NCI-H1048 (cell line): ENCODE results near the gene RFESD.
"Not testable (repeated sequence)": the region's sequence is repeated elsewhere in the genome, so short reads cannot be mapped to it uniquely, and the experiment has no call there.

Experiments used
- DNase-seq: peaks from one replicate; lab custom pipeline; 2025; lab: John Stamatoyannopoulos, UW

The RFESD gene

DNA sequence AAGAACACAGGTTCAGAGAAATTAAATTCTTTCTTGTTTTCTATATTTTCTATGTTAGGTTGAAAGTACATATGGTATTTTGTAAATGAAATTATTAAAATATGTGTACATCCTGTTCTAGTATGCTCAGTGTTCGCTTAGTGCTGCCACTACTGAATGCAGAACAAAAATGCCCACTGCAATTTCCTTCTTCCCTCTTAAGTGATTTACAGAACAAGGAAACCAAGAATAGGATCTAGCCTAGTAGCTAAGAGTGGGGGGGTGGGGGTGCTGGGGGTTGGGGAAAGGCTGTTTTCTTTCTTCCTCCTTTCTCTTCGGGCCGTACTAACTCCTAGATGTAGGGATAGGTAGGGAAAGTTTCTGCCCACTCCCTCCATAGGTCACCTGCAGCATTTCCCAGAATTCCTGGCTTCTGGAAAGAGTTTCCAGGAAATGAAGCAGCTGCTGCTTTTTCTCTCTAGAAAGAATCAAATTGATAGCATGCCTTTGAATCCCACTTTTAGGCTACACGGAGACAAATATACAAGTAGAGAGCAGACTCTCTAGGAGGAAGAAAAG, 20.6 kb downstream of the RFESD start:
- DNase-seq, result no peak

DNA sequence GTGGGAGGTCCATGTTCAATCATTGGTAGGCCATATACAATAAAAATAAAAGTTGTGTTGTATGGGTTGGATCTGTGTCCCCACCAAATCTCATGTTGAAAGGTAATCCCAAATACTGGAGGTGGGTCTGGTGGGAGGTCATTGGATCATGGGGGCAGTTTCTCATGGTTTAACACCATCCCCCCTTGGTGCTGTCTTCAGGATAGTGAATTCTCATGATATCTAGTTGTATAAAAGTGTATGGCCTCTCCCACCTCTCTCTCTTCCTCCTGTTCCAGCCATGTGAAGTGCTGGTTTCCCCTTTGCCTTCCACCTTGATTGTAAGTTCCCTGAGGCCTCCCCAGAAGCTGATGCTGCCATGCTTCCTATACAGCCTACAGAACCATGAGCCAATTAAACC, 21.1 kb downstream of the RFESD start:
- DNase-seq, result no peak

DNA sequence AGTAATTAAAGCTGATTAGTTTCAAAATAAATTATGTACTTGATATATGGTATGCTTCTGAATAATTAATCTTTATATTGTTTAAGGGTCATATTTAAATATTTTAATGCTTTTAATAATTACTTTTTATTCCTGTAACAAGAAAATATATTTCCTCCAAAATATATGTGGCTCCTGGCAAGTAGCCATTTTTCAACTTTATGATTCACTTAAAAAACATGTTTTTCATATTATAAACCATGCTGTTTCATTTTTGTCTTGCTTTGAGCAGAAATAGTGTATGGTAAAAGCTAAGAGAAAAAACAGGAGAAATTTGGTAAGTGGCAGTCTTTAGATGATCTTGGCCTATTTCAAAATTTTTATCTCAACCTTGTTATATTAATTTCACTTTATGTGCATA, 21.6 kb downstream of the RFESD start:
- DNase-seq, result no peak

DNA sequence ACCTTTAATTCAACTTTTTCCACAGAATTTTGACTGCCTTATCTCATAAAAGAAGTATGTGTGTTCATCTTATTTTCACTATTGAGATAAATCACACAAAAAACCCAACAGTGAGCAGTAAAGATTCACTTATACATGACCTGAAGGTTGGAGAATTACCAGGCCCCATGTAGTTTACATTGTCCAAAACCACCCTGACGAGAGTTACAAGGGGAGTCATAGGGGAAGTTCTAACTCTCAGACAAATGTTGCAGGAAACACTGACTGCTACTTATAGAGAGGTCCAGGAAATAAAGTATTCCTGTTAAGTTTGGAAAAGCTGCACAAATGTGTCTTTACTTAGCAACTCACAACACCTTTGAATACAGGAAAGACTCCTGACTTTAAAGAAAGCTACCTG, 22.2 kb downstream of the RFESD start:
- DNase-seq, result no peak

DNA sequence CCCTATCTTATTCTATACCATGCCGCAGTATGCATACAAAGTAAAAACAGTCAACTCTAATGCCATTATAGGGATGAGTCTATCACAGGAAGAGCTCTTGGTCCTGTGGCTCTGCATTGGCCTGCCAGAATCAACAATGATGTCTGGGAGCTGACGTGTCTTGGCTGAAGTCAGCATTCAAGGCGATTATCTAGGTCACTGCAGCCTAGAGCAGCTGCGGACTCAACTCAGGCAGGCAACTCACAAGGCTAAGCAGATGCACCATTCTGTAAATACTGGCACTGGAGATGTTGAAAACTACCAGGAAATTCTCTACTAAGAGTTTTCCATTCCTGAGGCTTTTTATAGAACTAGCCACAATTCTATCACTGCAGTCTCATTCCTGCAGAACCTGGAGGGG, 23.0 kb downstream of the RFESD start:
- no peak for DNase-seq

DNA sequence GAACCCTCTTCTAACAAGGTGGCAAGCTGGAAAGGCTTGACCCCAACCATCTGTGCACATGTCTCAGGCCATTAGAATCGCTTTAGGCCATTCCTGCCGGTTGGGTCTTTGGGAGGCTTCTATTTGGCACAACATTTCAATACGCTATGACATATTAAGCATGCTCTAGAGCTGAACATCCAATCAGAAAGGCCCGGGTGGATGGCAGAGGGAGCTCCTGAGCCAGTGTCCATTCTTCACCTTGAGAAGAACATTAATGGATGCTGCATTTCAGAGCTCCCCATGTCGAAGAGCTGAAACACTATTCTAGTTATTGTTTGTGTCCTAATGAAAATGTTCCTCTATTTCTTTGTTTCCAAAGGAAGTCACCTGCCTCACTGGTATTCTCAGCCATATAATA, 23.4 kb downstream of the RFESD start:
- no peak for DNase-seq

DNA sequence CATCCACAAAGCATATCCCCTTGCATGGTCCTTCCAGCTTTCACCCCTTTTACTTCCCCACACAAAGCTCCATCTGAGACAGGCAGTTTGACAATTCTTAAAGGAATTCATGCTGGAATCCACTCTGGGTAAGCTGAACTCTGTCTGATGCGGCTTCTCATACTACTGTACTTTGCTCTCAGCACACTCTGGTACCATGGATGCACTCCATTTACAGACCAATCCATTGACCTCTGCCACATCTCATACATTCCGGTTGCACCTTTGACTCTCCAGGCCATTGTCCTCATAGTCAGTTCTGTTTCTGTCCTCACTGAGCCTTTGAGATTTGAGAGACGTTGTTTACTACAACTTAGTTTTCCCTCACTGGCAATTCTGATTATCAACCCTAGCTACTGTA, 24.0 kb downstream of the RFESD start:
- no peak for DNase-seq

DNA sequence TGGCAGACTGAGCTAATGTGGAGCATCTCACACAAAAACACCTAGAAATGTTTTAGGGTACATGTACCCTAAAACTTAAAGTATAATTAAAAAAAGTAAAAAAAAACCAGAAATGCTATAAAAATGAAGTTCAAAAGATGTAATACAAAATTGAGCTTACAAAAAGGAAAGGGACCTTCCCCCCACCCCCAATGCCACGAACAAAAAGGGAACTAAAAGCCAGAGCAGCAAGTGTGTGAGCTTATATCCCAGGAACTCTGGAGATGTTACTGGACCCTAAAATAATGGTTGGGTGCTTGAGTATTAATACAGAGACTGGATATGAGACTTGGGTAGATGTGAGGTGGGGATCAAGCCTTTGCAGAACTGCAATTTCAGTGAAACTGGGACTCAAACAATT, 25.2 kb downstream of the RFESD start:
- no peak for DNase-seq

DNA sequence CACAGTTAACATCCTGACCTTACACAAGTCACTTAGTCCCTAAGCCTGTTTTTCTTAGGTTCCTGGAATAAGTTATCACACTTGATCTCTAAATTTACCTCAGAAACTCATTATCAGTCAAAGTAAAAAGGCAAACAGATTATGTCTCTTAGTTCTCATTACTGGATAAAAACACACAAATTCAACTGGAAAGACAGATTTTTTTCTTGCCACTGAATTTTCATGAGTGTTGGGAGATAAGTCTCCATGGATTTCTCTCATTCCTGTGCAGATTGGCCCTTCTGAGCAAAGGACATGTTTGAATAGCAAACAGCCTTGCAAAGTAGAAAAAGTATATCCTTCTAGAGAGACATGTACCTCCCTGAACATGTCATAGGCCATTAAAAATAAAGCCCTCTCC, 26.1 kb downstream of the RFESD start:
- DNase-seq, result no peak

DNA sequence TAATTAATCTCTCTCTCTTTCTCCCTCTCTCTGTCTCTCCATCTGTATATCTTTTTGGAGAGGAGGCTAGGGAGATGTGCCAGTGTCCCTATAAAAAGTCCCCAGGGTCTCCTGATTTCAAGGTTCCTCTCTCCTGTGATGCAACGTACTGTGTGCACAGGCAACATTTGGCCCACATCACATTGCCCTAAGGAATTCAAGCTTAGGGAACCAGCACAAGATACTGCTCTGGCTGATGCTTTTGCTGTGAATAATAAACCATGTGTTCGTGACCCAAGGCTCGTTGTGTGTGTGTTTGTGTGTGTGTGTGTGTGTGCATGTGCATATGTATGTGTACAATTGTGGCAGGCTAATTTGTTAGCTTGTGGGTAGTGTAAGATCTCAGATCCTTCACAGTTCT, 26.5 kb downstream of the RFESD start:
- DNase-seq, result no peak

DNA sequence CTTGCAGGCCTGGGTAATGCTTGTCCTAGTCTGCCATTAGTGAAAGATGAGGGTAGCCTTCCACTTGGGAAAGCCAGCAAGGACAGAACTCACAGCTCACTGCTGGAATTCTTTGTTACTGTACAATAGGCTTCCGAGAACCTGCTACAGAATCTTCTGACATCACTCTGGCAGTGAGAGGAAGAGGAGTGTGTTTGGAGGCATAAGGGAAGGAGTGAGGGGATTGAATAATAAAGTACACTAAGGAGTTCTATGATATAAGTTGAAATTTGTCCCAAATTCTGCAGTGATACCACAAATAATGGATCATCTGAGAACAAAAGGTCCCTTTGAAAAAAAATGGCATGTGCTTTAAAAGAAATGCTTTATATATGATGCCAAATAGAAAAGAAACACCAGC, 36.3 kb downstream of the RFESD start, which contains the start of gene SPATA9:
TSS of gene SPATA9 (minus strand) at position 101 of the 400 bp plus-strand sequence. CDS start 137 bp downstream, outside the sequence.
- no peak for DNase-seq

DNA sequence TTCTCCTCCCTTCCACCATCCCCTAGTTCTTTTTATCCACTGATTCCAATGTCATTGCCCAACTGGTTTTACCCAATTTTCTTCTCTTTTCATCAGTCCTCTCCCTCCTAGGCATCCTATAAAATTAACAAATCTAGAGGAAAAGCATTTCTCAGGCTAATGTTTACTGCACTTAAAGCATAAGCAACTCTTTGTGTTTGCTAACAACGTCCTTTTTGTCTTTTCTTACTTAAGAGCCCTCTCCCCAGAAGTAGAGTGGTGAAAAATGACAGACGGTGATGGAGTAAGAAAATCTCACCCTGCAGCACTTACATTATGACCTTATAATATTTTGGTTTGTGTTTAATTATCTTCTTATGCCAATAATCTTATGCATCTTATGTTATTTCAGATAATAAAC, 37.8 kb downstream of the RFESD start:
- DNase-seq, result no peak

DNA sequence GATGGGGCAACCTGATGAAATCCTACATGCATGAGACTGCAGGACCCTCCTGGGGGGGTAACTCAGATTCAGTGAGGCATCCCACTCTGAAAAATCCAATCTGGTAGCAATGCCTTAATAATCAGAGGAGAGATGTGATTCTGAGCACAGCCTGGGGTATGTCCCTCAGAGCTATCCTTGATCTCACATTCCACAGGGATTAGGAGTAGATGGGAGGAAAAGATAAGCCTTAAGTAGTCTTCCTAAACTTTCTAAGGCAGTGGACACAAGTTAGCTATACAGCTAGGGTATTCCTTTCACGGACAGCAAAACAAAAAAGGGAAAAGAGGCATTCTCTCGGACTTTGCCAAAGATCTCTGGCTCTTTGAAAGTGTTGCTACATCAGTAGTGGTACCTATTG, 40.1 kb downstream of the RFESD start:
- DNase-seq, result no peak

DNA sequence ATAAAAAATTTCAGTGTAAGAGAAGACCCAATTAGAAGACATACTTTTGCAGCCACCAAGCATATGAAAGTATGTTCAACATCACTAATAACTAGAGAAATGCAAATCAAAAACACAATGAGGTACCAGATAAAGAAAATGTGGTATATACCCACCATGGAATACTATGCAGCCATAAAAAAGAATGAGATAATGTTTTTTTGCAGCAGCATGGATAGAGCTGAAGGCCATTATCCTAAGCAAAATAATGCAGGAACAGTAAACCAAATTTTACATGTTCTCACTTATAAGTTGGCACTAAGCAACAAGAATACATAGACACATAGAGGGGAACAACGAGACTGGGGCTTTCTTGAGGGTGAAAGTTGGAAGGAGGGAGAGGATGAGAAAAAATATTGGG, 43.1 kb downstream of the RFESD start:
- no peak for DNase-seq

DNA sequence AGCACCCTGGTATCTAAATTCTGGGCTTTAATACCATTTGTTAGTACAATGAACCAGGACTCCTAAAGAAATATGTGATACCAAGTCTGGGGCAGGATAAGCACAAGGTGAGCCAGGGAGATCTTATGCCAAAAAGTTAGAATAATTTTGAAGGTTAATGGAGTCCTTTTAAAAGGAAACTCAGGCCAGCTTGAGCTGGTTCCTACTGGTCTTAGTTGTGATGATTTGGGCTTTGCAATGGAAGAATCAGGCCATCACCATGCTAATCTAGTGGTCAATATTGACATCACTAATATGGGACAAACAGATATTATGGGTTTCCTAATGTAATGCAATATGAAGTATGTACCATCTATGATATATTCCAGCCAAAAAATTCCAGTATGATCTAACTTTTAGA, 43.8 kb downstream of the RFESD start:
- no peak for DNase-seq

DNA sequence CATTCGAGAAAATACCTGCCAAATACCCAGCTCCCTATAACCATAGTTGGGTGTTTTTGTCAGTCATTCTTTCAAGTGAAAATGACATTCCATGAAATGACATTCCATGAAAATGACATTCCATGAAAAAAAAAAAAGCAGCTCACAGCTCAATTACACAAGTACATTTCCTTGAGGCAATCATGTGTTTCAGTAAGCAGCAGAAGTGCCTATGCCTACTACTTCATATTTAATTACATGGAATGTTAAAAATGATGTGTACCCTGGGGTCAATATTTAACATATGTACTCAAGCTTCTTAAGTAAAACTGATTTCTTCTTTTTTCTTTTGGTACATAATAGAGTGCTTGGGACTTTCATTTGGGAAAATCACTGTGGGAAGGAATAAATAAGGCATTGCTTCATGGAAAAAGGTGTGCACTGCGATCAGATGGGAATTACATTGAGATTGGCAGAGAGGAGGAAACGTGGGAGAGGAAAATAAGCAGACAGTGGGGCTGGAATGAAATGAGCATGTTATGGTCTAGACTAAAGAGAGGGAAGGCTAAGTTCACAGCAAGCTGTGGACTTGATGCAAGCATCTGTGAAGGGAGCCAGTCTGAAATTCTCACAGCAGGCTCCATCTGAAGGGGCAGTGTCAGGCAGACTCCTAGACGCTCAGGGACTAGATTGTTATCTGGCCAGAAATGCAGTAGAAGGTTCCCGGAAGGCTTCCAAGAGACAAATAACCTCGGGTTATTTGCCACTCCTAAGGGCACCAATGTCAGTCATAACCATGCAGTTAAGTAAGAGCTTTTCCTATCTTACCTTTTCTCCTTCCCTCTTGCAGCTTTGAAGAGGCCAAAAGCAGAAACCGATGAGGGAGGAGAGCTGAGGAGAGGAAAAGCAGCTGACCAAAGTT, 51.5 kb downstream of the RFESD start:
- DNase-seq, result peak; percentile 43

DNA sequence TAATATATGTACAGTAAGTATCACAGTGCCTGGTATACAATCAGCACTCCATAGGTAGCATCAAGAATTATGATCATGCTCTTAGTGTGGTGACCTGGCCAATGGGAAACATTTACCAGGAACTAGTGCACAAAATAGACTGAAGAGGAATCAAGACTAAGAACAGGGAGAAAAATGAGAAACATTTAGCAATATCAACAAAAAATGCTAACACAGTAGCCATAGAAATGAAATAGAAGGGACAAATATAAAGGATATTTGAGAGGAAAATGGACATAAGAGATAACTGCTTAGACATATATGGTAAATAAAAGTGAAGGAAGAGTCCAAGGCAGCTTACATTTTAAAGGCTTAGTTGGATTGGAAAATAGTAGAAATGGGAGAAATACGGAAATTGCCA, 52.8 kb downstream of the RFESD start:
- no peak for DNase-seq

DNA sequence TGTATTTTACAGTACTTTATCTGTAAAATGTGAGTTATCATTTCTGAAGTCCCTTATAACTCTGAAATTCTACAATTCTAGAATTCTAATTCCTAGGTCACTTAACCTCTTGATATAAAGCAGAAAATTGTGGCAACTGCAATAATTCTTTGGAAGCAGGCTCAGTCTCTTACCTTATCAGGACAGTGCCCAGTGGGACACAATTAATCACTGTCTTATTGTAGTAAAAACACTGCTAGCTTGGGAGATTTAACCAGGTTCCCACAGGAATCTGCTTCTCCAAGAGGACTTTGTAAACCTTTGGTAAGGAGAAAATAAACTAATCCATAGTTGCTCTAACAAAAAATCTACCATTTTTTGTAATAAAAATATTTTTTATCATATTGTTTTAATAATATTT, 54.5 kb downstream of the RFESD start:
- no peak for DNase-seq

DNA sequence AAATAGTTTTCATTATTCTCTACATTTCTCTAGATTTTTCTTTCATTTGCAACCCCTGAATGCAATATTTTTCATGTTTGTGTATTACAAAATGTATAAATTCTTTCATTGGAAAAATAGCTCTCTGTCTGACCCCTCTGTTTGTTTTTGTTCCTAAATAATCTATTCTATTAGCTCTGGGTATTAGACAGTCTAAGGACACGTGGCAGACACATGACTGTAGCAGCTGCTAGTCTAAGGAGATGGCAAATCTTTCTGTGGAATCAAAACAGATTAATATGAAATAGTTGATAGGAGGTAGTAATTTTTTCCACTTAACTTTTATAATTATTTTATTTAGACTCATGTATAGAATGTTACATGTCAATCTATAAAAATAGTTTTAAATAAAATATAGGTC, 57.6 kb downstream of the RFESD start:
- no peak for DNase-seq

DNA sequence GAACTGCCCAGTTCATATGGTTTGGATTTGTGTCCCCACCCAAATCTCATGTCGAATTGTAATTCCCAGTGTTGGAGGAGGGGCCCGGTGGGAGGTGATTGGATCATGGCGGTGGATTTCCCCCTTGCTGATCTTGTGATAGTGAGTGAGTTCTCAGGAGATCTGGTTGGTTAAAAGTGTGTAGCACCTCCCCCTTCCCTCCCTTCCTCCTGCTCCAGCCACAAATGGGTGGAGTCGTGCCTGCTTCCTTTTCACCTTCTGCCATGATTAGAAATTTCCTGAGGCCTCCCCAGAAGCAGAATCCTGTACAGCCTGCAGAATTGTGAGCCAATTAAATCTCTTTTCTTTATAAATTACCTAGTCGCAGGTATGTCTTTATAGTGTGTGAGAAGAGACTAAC, 59.6 kb downstream of the RFESD start:
- not testable (repeated sequence) for DNase-seq

DNA sequence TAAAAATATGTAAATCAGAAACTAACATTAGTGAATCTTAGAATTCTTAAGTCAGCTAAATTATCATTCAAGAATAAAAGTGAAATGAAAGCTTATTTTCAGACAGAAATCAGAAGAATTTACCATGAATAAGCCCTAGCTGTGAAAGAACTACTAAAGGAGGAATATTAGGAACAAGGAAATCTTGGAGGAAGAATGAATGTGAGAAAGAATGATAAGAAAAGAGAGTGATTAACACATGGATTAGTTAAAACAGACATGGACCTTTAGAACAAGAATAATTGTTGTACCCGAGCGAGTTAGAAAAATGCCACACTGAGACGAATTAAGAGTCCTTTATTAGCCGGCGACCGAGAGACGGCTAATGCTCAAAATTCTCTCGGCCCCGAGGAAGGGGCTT, 60.5 kb downstream of the RFESD start:
- DNase-seq, result no peak
